RWPE2 (cell line): Measurements from ENCODE around the gene C3orf22.

Source experiments
- ATAC-seq: fragments of 200-7000 bp; cut with Tn5 transposase; 3 replicates; pipeline ENCODE4 v1.9.1; 2021; ENCODE audit warnings: low read depth
- DNase-seq: peaks from one replicate; pipeline ENCODE4 v3.0.0-alpha.2; 2020; ENCODE audit warnings: low spot score
- H3K27ac ChIP-seq: fragments of 450-650 bp; 2 replicates; pipeline ENCODE4 v1.5.1; 2017; ENCODE audit warnings: mild to moderate bottlenecking; ENCODE audit not compliant: poor library complexity, severe bottlenecking
- H3K27me3 ChIP-seq: fragments of 250-450 bp; sonication (Bioruptor Pico); 2 replicates; pipeline ENCODE4 v1.5.1; 2021; ENCODE audit warnings: mild to moderate bottlenecking, moderate library complexity; ENCODE audit not compliant: insufficient read depth, poor library complexity, severe bottlenecking
- H3K36me3 ChIP-seq: fragments of 250-450 bp; sonication (Bioruptor Pico); 2 replicates; pipeline ENCODE4 v1.5.1; 2020; ENCODE audit warnings: low read depth, mild to moderate bottlenecking, moderate library complexity
- H3K4me1 ChIP-seq: fragments of 250-450 bp; sonication (Bioruptor Pico); 2 replicates; pipeline ENCODE4 v1.5.1; 2021; ENCODE audit warnings: mild to moderate bottlenecking, moderate library complexity; ENCODE audit not compliant: insufficient read depth, poor library complexity, severe bottlenecking
- H3K4me3 ChIP-seq: fragments of 250-450 bp; sonication (Bioruptor Pico); 2 replicates; pipeline ENCODE4 v1.5.1; 2021; ENCODE audit warnings: mild to moderate bottlenecking, moderate library complexity; ENCODE audit not compliant: severe bottlenecking
- H3K9me3 ChIP-seq: fragments of 250-450 bp; sonication (Bioruptor Pico); 2 replicates; pipeline ENCODE4 v1.5.1; 2021; ENCODE audit warnings: mild to moderate bottlenecking, moderate library complexity; ENCODE audit not compliant: severe bottlenecking
- TF ChIP-seq, protein P1 (sequence below): fragments of 450-650 bp; IDR thresholded peaks from one replicate; pipeline ENCODE4 v1.5.1; 2017; ENCODE audit warnings: mild to moderate bottlenecking, moderate library complexity; ENCODE audit not compliant: poor library complexity, severe bottlenecking

The C3orf22 gene

DNA sequence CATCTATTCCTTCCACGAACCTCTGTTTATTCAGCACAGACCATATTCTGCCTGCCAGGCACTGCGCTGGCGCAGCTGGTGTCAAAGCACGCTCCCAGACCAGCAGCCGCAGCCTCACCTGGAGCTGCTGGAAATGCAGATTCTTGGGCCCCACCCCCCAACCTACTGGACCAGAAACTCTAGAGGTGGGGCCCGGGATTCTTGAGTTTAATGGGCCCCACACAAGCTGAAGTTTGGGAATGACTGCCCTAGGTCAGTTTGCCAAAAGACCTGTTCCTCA is 27.7 kb downstream of the C3orf22 start:
- Histone ChIP-seq H3K4me1 (no peaks in the 10 kb centered on the region), H3K4me3 (no peak overlapping the region), H3K27me3 (peaks cover 22% of the 10 kb centered on the region), H3K9me3 (no peaks in the 10 kb centered on the region), H3K36me3 (no peaks in the 10 kb centered on the region), H3K27ac (no peak overlapping the region)
- no peak for ATAC-seq
- TF ChIP-seq, protein P1, sequence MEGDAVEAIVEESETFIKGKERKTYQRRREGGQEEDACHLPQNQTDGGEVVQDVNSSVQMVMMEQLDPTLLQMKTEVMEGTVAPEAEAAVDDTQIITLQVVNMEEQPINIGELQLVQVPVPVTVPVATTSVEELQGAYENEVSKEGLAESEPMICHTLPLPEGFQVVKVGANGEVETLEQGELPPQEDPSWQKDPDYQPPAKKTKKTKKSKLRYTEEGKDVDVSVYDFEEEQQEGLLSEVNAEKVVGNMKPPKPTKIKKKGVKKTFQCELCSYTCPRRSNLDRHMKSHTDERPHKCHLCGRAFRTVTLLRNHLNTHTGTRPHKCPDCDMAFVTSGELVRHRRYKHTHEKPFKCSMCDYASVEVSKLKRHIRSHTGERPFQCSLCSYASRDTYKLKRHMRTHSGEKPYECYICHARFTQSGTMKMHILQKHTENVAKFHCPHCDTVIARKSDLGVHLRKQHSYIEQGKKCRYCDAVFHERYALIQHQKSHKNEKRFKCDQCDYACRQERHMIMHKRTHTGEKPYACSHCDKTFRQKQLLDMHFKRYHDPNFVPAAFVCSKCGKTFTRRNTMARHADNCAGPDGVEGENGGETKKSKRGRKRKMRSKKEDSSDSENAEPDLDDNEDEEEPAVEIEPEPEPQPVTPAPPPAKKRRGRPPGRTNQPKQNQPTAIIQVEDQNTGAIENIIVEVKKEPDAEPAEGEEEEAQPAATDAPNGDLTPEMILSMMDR, result no peak
- DNase-seq, result no peak

DNA sequence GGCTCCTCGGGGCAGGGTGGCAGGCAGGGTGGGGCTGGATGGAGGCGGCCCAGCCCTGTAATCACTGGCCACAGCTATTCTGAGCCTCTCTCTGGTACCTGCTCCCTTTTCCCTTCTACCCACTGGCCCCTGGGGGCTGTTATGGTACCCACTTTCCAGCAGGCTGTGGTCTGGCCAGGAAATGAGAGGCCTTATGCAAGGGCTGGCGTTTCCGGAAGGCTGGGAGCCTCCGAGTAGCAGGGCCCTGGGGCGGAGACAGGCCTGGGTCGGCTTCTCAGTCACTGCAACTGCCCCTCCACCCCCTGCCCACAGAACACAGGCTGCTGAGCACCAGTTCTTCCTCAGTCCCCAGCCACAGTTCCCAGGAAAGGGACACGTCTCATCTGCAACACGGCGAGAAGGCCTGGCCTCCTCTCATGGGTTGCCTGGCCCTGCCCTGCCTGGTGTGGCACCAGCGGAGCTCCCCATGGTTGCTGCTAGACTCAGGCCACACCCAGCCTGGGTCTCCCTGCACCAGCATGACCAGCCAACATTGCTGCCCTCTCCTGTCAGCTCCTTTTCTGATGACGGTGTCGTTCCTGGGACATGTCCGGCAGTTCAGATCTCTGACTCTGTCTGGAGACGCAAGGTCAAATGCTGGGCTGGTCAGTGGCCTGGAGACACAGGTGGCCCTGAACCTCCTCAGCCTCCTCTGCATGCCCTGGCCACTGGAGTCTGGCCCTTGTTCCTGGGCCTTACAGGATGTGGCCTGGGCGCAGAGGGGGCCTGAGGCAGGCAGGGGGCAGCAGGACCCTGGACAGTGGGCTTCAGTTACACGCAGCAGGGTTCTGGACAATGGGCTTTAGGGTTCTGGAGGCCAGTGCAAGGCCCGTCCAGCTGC is 28.3 kb downstream of the C3orf22 start:
- no peaks in the 10 kb centered on the region for H3K4me1 ChIP-seq
- H3K36me3 ChIP-seq, result no peaks in the 10 kb centered on the region
- TF ChIP-seq, protein P1, result no peak
- H3K4me3 ChIP-seq, result no peak overlapping the region
- DNase-seq (no peak), ATAC-seq (no peak)
- no peak overlapping the region for H3K27ac ChIP-seq
- H3K27me3 ChIP-seq, result peaks cover 22% of the 10 kb centered on the region
- H3K9me3 ChIP-seq, result no peaks in the 10 kb centered on the region

DNA sequence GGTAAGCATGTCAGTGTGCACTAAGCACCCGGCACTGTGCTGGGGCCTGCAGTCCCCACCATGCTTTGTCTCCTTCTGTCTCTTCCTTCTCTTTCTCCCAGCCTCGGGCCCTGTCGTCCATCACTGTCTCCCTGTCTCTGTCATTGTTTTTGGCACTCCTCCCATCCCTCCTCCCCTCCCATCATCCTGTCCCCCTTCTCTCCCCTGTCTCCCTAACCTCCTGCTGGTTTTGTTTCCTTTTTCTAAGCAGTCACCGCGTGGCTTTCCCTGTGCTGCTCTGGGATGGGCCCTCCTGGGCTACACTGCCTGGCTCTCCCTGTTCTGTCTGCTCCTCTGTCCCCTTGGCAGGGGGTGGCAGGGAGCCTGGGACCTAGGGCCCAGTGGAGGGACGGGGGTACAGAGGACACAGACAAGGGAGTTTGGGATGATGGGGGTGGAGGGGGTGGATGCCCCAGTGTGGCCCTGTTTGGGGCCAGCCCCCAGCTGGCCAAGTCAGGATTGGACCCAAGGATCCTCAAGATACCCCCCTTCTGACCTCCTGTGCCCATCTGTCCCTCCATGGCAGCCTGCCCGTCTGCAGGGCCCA is 29.1 kb downstream of the C3orf22 start:
- Histone ChIP-seq H3K4me3 (no peak overlapping the region), H3K9me3 (no peaks in the 10 kb centered on the region), H3K27me3 (peaks cover 22% of the 10 kb centered on the region), H3K27ac (no peak overlapping the region), H3K36me3 (no peaks in the 10 kb centered on the region), H3K4me1 (no peaks in the 10 kb centered on the region)
- no peak for ATAC-seq
- TF ChIP-seq, protein P1, result no peak
- no peak for DNase-seq

DNA sequence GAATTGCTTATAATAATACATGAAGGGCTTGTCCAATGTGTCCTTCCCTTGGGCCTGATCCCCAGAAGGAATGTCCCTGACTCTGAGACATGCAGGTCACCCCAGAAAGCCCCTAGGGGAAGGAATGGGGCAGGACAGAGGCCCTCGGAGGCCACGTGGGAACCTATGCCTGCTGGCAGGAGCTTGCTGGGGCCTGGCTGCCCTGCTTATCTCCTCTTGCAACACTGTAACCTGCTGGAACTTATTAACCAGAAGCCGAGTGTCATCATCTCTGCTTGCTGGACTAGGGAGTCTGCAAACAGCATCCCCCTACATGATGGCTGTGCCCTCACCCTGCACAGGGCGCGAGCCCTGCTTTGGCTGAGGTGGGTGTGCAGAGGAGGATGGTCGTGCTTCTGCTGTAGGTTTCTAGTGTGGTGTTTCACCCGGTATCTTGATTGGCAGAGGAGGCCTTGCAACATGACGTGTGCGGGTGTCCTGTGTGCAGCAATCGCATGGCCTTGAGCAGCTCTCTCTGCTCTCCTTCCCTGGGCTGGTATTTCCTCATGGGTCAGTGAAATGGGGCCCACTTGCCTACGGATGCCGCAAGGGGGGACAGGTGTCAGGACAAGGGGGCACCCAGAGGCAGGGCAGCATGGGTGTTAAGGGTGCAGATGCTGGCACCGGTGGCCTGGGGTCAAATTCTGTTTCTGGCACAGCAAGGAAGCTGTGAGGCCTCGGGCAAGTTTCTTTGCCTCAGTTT is 29.8 kb downstream of the C3orf22 start:
- no peak for DNase-seq
- ATAC-seq, result no peak
- H3K27me3 ChIP-seq, result peaks cover 20% of the 10 kb centered on the region
- no peaks in the 10 kb centered on the region for H3K36me3 ChIP-seq
- no peaks in the 10 kb centered on the region for H3K9me3 ChIP-seq
- no peak overlapping the region for H3K27ac ChIP-seq
- no peak overlapping the region for H3K4me3 ChIP-seq
- TF ChIP-seq, protein P1, result no peak
- no peaks in the 10 kb centered on the region for H3K4me1 ChIP-seq
